NCI-H1092 treated with DMSO at 0.1 percent for 48 hours (cell line): Measurements from ENCODE around the gene STAP1.
"Not testable (repeated sequence)": the region's sequence is repeated elsewhere in the genome, so short reads cannot be mapped to it uniquely, and the experiment has no call there.

Source experiments
- DNase-seq: peaks from one replicate; lab custom pipeline; 2025; lab: John Stamatoyannopoulos, UW

STAP1 gene

GRCh38 chr4:67558493-67558892, at the start of gene STAP1:
Gene STAP1, plus strand, starts transcription at chr4:67558727. Its CDS starts 83 bp downstream, at chr4:67558810.
- no peak for DNase-seq

- no peak for DNase-seq
These were observed 46.0 kb upstream of the STAP1 start for GRCh38 chr4:67512501-67512900.

- DNase-seq, result no peak
These were observed 38.4 kb upstream of the STAP1 start for GRCh38 chr4:67520141-67520540.

- DNase-seq, result no peak
These were observed 37.0 kb upstream of the STAP1 start for GRCh38 chr4:67521506-67521905.

GRCh38 chr4:67522230-67522629, 36.3 kb upstream of the STAP1 start:
- DNase-seq, result no peak

- no peak for DNase-seq
These were observed 35.5 kb upstream of the STAP1 start for GRCh38 chr4:67522851-67523671.

GRCh38 chr4:67524140-67524539, 34.4 kb upstream of the STAP1 start:
- not testable (repeated sequence) for DNase-seq

- no peak for DNase-seq
These were observed 27.1 kb upstream of the STAP1 start for GRCh38 chr4:67531379-67531962.

GRCh38 chr4:67532397-67532796, 26.1 kb upstream of the STAP1 start:
- DNase-seq, result not testable (repeated sequence)

GRCh38 chr4:67533112-67533511, 25.4 kb upstream of the STAP1 start:
- DNase-seq, result no peak

- DNase-seq, result no peak
These were observed 23.2 kb upstream of the STAP1 start for GRCh38 chr4:67535280-67535840.

GRCh38 chr4:67539830-67540229, 18.7 kb upstream of the STAP1 start:
- DNase-seq, result no peak

- DNase-seq, result no peak
These were observed 16.5 kb upstream of the STAP1 start for GRCh38 chr4:67542076-67542475.

- peak; percentile 97 for DNase-seq
These were observed 13.1 kb upstream of the STAP1 start, which contains the start of gene CENPC for GRCh38 chr4:67545199-67546003. Gene CENPC, minus strand, starts transcription at chr4:67545503. Its CDS starts 148 bp downstream, at chr4:67545355.

GRCh38 chr4:67546004-67546356, 12.5 kb upstream of the STAP1 start:
- DNase-seq, result peak; percentile 40

GRCh38 chr4:67546971-67547370, 11.6 kb upstream of the STAP1 start:
- no peak for DNase-seq

GRCh38 chr4:67549123-67549522, 9.4 kb upstream of the STAP1 start:
- peak; percentile 59 for DNase-seq

GRCh38 chr4:67550451-67550850, 8.1 kb upstream of the STAP1 start:
- no peak for DNase-seq

- no peak for DNase-seq
These were observed 7.7 kb upstream of the STAP1 start for GRCh38 chr4:67550857-67551256.

- DNase-seq, result not testable (repeated sequence)
These were observed 6.3 kb upstream of the STAP1 start for GRCh38 chr4:67552146-67552792.

- no peak for DNase-seq
These were observed 4.4 kb upstream of the STAP1 start for GRCh38 chr4:67554096-67554495.

- no peak for DNase-seq
These were observed 3.1 kb upstream of the STAP1 start for GRCh38 chr4:67555447-67555846.
